PFSK-1 (cell line): ENCODE results near the gene RAD51B.

Source experiments
- FOXP2 ChIP-seq: optimal IDR thresholded peaks from 2 replicates; pipeline ENCODE3; 2011; ENCODE audit warnings: borderline replicate concordance, control low read depth, inconsistent platforms; ENCODE audit not compliant: insufficient read depth; ENCODE audit errors: extremely low read length, extremely low read depth
- POLR2AphosphoS5 ChIP-seq: IDR thresholded peaks from 2 replicates; pipeline ENCODE4 v1.6.1; 2012; ENCODE audit warnings: low read depth, mild to moderate bottlenecking, control low read depth, low read length, moderate library complexity
- REST ChIP-seq, 2 experiments: IDR thresholded peaks; 2 replicates each; pipeline versions ENCODE4 v1.6.1 to v1.8.0; 2011 to 2012; ENCODE audit warnings: low read depth in 2 of 2, low read length in 2 of 2, control low read depth in 1 of 2, inconsistent platforms in 1 of 2, mild to moderate bottlenecking in 1 of 2, moderate library complexity in 1 of 2; ENCODE audit not compliant: insufficient read depth in 1 of 2
- SIN3A ChIP-seq: IDR thresholded peaks from 2 replicates; pipeline ENCODE4 v1.6.1; 2012; ENCODE audit warnings: mild to moderate bottlenecking, low read length, moderate library complexity, borderline replicate concordance; ENCODE audit not compliant: insufficient read depth
- TAF1 ChIP-seq: IDR thresholded peaks from 2 replicates; pipeline ENCODE4 v1.6.1; 2012; ENCODE audit warnings: low read length, control low read depth, borderline replicate concordance; ENCODE audit not compliant: insufficient read depth

RAD51B gene

DNA sequence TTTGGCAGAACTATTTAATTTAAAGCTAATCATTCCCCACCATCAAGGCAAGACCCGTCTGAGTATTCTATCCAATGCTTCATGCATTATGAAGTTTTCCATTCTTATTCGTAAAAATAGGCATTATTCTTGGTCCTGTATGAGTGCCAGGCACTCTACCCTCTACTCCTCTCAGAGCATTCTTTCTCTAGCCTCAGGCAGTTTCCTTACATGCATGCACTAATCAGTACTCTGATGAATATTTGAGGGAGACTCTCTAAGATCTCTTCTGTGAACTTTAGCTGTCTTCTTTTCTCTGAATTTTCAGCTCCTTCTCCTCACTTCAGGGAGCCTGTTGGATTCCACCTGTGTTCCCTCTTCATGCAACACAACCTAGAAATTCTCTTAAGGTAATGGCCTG lies 334.7 kb downstream of the RAD51B start:
- TF ChIP-seq SIN3A: no peak
- TF ChIP-seq FOXP2: no peak
- TF ChIP-seq TAF1: no peak
- no peak for TF ChIP-seq POLR2AphosphoS5
- TF ChIP-seq REST (IDR thresholded peaks at IDR 0.05; ENCODE audit: insufficient read depth in 1 of 2, low read depth in 2 of 2, low read length in 2 of 2): no peak

DNA sequence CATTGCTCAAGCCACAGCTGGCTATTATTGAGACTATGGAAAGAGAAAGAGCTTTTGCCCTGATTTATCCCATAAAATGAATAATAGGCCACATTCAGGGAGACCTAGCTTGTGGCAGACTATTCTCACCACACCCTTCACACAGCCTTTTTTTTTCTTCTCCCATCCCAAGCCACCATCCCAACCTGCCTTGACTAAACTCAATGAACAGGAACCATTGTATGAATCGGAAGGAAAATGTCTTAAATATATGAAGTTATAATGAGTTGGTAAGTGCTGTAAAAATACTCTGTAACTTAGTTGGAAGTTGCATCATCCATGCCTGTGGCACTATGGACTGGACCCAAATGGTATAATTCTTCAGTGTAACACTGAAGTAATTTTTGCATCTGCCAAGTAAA lies 338.4 kb downstream of the RAD51B start:
- TF ChIP-seq POLR2AphosphoS5: no peak
- TF ChIP-seq FOXP2: no peak
- TF ChIP-seq REST (IDR thresholded peaks at IDR 0.05; ENCODE audit: insufficient read depth in 1 of 2, low read depth in 2 of 2, low read length in 2 of 2): no peak
- TF ChIP-seq TAF1: no peak
- no peak for TF ChIP-seq SIN3A

DNA sequence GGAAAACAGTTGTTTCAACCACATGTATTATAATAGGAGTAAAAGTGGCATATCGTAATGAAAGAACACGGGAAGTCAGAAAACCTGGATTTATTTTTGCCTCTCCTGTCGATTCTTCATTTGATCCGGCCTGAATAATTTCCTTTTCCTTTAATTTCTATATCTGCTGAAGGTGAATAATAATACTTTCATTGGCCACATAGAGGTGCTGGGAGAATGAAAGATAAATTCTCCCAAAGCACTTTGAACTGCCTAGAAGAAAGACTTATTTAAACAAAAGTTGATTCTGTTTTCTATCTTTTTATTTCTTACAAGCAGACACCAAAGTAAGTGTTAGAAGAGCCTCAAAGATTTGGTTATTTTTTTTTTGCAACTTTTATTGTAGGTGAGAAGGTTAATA lies 339.1 kb downstream of the RAD51B start:
- no peak for TF ChIP-seq SIN3A
- TF ChIP-seq REST (IDR thresholded peaks at IDR 0.05; ENCODE audit: insufficient read depth in 1 of 2, low read depth in 2 of 2, low read length in 2 of 2): no peak
- no peak for TF ChIP-seq POLR2AphosphoS5

- no peak for TF ChIP-seq SIN3A
- TF ChIP-seq FOXP2: no peak
- TF ChIP-seq REST (IDR thresholded peaks at IDR 0.05; ENCODE audit: insufficient read depth in 1 of 2, low read depth in 2 of 2, low read length in 2 of 2): no peak
- TF ChIP-seq TAF1: no peak
- no peak for TF ChIP-seq POLR2AphosphoS5
These were observed 340.4 kb downstream of the RAD51B start for GRCh38 chr14:68159701-68160633.
